Esophagus mucosa (tissue), 1 donor: ENCODE results near the gene RIN3. TPM values are rescaled to one million over a fixed set of nuclear protein-coding genes. Genes with fewer than 3 reads are reported as not detected.
"Not testable (repeated sequence)": the region's sequence is repeated elsewhere in the genome, so short reads cannot be mapped to it uniquely, and the experiment has no call there.

Experiments used
- ATAC-seq: fragments of 200-7000 bp; cut with Tn5 transposase; one replicate; pipeline ENCODE4 v1.9.1; 2020
- total RNA-seq: library from RNA; stranded (reverse); gene quantifications from one replicate; pipeline ENCODE4 v1.2.4, GENCODE V29; 2023
- donor health status: DM: yes; HTN: yes; CAD: no.

RIN3 gene
- total RNA-seq, 1 donor from 2014 or later, result 5.4 TPM

DNA sequence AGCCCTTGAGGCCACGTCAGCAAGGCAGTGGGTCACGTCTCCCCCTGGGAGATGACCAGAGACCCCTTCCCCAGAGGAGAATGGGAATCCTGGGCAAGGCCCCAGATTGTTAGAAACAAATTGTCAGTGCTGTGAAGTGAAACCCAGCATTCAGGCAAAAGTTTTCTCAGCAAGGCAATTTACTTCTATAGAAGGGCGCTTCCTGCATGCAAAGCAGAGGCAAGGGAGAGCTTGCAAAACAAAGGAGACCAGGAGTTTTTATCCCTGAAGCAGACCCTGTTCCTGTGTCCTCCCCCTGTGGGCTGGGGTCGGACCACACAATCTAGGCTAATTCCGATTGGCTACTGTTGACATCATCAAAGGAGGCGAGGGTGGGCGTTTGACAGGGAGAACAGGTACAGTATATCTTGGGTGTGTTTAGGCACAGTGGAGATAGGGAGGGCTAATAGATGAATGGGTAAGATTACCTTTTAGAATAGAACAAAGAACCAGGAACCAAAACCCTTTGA, 114.2 kb downstream of the RIN3 start:
- no peak for ATAC-seq

DNA sequence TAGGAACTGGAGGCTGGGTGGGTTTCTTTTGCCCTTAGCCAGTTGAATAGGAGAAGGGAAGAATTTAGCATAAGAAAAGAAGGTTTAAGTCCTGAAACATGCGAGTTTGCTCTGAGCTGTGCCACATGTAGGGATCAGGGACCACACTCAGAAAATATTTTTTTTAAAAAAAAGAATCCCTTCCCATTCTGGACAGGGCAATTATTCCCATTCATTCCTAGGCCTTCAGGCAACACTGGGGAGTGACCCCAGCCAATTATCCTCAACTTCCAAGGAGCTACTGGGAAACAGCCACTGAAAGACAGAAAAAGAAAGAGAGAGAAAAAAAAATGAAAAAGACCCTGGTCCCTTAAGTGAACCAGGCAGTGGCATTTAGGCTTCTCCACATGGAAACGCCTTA, 115.1 kb downstream of the RIN3 start:
- ATAC-seq, result no peak

- ATAC-seq, result no peak
These were observed 116.8 kb downstream of the RIN3 start for GRCh38 chr14:92630367-92630766.

DNA sequence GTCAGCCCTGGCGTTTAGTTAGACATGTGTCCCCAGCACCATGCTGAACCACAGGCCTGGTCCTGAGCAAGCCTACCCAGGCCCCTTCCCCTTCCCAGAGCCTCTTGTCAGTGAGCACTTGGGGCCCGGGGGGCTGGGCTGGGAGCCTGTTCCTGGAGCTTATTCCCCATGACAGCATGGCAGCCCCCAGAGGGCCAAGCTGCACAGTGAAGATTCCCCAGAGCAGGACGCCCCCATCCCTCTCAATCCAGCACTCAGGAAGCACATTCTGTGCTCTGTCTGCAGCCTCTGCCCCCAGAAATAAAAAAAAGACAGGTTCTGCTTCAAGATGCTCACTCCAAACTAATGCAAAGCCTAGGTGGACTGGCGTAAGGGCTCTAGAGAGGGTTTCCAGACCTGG, 117.5 kb downstream of the RIN3 start:
- no peak for ATAC-seq

DNA sequence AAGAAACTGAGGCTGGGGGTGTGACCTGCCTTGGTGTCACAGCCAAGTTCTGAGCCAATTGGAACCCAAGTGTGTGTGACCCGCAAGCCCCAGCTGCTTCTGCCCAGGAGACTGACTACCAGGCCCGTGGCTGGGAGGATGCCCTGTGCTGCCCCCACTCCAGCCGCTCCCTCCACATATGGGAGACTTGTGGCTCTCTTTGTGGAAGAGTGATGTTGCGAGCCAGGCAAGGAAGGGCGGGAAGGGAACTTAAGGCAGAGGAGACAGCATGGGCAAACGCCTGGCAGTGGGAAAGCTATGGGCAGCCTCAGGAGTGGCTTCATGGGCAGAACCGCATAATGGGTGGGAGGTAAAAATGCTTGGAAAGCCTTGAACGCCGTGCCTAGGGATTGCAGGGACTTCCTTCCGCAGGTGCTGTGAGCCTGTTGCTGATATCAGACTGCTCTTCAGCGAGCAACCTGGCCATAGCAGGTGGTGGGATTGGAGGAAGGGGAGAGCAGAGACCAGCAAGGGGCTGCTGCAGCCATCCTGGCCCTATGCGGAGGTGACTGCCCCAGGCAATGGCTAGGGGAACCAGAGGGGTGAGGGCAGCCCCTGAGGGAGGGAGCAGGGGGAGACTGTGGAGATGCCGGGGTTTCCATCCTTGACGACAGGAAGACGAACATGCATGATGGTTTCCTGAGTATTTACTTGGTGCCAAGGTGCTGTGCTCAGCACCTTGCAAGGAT, 119.1 kb downstream of the RIN3 start:
- ATAC-seq, result peak; percentile 8

DNA sequence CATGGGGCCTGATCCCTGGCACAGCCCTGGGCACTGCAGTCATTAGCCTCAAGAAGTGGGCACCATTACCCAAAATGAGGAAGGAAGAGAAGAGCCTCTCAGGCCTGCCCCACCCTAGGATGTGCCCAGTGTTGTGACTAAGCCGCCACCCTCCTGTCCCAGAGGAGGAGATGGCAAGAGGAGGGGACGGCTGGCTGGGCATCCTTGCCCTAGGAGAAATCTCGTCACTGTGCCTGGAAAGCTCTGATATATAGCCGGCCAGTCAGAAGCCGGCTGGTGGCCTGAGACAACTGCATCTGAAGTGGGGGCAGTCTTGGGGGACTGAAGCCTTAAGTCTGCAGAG, 119.7 kb downstream of the RIN3 start:
- ATAC-seq, result peak; percentile 23

DNA sequence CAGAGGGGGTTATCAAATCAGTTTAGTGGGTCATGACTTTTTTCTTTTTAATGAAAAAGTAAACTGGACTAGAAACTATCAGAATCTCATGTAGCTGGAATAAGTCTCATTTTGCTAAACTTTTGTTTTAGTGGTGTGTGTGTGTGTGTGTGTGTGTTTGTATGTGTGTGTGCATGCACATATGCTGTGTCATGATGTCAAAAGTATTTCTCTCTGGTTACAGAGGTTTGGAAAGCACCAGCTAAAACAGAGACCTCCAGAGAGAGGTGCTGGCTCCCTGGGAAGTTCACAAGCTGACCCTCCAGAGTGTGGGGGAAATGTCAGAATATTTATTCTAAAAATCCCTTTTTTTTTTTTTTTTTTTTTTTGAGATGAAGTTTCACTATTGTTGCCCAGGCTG, 120.1 kb downstream of the RIN3 start:
- ATAC-seq, result no peak

- ATAC-seq, result no peak
These were observed 121.5 kb downstream of the RIN3 start for GRCh38 chr14:92635031-92635430.

- ATAC-seq, result no peak
These were observed 122.3 kb downstream of the RIN3 start for GRCh38 chr14:92635896-92636295.

DNA sequence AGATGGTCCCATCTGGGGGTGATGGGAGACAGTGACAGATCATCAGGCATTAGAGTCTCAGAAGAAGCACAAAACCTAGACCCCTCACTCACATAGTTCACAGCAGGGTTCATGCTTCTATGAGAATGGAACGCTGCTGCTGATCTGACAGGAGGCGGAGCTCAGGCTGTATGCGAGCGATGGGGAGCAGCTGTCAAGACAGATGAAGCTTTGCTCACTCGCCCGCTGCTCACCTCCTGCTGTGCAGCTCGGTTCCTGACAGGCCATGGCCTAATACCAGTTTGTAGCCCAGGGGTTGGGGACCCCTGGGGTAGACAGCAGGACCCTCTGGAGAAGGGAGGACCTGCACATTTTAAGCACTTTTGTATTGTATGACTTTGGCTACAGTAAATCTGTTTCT, 123.6 kb downstream of the RIN3 start:
- no peak for ATAC-seq

GRCh38 chr14:92637864-92638263, 124.3 kb downstream of the RIN3 start:
- ATAC-seq, result no peak

- ATAC-seq, result no peak
These were observed 124.7 kb downstream of the RIN3 start for GRCh38 chr14:92638266-92638665.

- no peak for ATAC-seq
These were observed 125.3 kb downstream of the RIN3 start for GRCh38 chr14:92638904-92639303.

GRCh38 chr14:92639472-92640117, 126.0 kb downstream of the RIN3 start:
- ATAC-seq, result not testable (repeated sequence)

DNA sequence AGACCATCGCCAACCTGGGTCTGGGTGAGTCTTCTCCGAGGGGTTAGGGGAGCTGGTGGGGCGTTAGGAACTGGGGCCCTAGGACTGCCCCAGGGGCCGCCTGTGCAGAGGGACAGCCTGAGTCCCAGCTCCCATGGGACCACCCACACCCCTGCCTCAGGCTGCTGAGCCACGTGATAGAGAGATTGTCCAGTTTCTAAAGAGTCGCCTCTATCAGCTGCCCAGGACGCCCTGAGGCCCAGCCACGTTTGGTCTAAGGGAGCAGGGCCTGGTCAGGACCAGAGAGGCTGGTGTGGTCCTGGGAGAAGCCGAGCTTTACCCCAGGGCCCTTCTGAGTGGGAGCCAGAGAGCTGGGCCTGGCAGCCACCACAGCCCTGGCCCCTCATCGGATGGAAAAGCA, 127.7 kb downstream of the RIN3 start:
- ATAC-seq, result peak; percentile 13

DNA sequence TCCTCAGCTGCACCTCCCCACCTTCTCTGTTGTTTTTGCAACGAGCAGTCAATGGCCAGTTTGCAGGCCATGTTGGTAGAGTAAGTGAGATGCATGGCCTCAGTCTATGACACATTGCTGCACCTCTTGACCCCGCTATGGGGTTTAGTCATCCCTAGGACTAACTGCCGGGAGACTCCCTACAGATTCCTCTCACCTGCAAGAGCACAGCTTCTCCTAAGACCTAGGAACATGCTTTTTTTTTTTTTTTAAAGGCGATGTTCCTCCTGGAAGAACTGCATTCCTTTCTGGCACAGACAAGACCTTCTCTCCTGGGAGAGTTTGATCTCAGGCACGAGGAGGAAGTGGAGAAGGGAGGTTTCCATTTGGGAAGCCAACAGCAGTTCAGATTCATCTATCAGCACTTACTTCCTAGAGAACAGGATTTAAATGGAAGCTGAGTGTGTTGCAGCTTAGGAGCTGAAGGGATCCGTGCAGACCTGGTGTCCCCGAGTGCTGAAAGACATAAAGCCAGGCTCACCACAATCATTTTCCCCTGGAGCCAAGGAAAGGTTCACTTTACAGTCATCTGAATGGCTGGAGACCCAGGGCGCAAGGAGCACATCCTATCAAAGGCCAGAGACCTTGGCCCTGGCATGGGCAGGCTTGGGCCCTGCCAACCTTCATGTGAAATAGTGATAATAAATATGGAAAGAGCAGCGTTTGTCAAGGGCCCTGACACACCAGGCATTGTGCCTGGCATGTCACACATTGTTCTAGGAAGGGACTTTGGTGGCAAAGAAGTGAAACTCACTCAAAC, 130.8 kb downstream of the RIN3 start:
- peak; percentile 60 for ATAC-seq

- no peak for ATAC-seq
These were observed 131.5 kb downstream of the RIN3 start for GRCh38 chr14:92644970-92645515.

DNA sequence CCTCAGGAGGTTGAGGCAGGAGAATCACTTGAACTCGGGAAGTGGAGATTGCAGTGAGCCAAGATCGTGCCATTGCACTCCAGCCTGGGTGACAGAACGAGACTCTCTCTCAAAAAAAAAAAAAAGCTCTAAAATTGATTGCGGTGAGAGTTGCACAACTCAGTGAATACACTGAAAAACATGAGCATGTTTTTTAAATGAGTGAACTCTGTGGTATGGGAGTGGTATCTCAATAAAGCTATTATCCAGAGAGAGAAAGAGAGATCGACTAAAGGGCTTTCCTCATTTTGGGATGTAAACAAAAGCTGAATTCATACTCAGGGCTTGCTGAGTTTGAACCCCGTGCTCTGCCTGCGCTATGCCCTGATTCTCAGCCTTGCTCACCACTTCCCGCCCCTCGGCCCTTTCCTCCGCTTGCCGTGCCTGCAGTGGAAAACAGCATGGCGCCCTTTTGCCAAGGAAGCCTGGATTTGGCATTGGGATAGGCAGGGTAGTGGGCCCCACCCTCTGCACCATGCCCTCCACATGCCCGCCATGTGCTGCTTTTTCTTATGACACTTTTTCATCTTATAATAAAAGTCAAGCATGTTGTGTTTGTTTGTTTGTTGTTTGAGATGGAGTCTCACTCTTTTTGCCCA, 132.4 kb downstream of the RIN3 start:
- ATAC-seq, result no peak

- no peak for ATAC-seq
These were observed 133.6 kb downstream of the RIN3 start for GRCh38 chr14:92646952-92647796.

DNA sequence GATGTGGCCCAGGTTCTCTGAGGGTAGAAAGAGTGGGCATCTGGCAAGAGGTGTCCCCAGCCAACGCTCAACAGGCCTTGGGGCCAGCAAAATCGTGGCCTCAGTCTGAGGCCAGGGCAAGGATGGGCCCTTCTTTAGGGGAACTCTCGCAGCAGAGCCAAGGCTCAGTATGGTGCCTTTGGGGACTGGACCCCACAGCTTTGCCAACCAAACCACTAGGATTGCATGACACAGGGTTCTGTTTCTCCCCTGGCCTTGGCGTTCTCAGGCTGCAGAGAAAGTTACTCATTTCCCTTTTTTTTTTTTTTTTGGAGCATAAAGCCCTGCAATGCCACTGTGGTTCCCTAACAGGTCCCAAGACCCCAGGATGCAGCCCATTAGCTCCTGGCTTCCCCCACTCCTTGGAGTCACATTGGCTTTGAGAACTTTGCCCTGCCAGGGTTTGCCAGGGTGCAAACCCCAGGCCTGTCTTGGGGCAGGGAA, 134.3 kb downstream of the RIN3 start:
- ATAC-seq, result no peak

GRCh38 chr14:92649066-92649465, 135.5 kb downstream of the RIN3 start:
- no peak for ATAC-seq
